GM23338 (cell line): Measurements from ENCODE around the gene ZC3H13. TPM values are rescaled to one million over a fixed set of nuclear protein-coding genes. Genes with fewer than 3 reads are reported as not detected.

Experiments used
- ATAC-seq: fragments of 200-7000 bp; cut with Tn5 transposase; 3 replicates; pipeline ENCODE4 v1.9.1; 2020
- DNase-seq: peaks from one replicate; pipeline ENCODE4 v3.0.0-alpha.2; 2015; ENCODE audit warnings: low spot score
- H2AFZ ChIP-seq: fragments of 200-600 bp; sonication (generic); 2 replicates; pipeline ENCODE4 v1.8.0; 2016; ENCODE audit warnings: antibody characterized with exemption, mild to moderate bottlenecking, moderate library complexity
- H3F3A ChIP-seq: fragments of 200-600 bp; sonication (generic); replicated peaks from 2 replicates; pipeline ENCODE4 v1.8.0; 2017; ENCODE audit warnings: antibody characterized with exemption, mixed run types, low read depth
- H3K27ac ChIP-seq: fragments of 200-600 bp; sonication (generic); 2 replicates; pipeline ENCODE4 v1.6.1; 2016; ENCODE audit warnings: low read depth
- H3K27me3 ChIP-seq: fragments of 200-600 bp; sonication (generic); 2 replicates; pipeline ENCODE4 v1.8.0; 2016; ENCODE audit warnings: mild to moderate bottlenecking, mixed run types, moderate library complexity; ENCODE audit not compliant: insufficient read depth
- H3K36me3 ChIP-seq: fragments of 200-600 bp; sonication (generic); 2 replicates; pipeline ENCODE4 v1.8.0; 2016; ENCODE audit warnings: mild to moderate bottlenecking; ENCODE audit not compliant: insufficient read depth
- H3K4me1 ChIP-seq: fragments of 200-600 bp; sonication (generic); 2 replicates; pipeline ENCODE4 v1.8.0; 2016; ENCODE audit warnings: mild to moderate bottlenecking, moderate library complexity; ENCODE audit not compliant: insufficient read depth
- H3K4me2 ChIP-seq: fragments of 200-600 bp; sonication (generic); 2 replicates; pipeline ENCODE4 v1.7.1; 2017; ENCODE audit warnings: mixed run types
- H3K4me3 ChIP-seq: fragments of 200-600 bp; sonication (generic); 2 replicates; pipeline ENCODE4 v1.6.1; 2016; ENCODE audit warnings: mixed run types
- H3K79me2 ChIP-seq: fragments of 200-600 bp; sonication (generic); replicated peaks from 2 replicates; pipeline ENCODE4 v1.8.0; 2017; ENCODE audit warnings: mild to moderate bottlenecking; ENCODE audit not compliant: insufficient read depth
- H3K9me2 ChIP-seq: fragments of 200-600 bp; sonication (generic); 2 replicates; pipeline ENCODE4 v1.8.0; 2017; ENCODE audit not compliant: insufficient read depth
- H4K20me1 ChIP-seq: fragments of 200-600 bp; sonication (generic); replicated peaks from 2 replicates; pipeline ENCODE4 v1.8.0; 2017; ENCODE audit warnings: mild to moderate bottlenecking; ENCODE audit not compliant: insufficient read depth
- H3K27ac Mint-ChIP-seq: 2 replicates; pipeline ENCODE4 v1.8.0; 2020; ENCODE audit warnings: inconsistent platforms, mild to moderate bottlenecking, moderate library complexity, mixed read lengths
- H3K27me3 Mint-ChIP-seq: 3 replicates; pipeline ENCODE4 v1.8.0; 2022; ENCODE audit warnings: low read depth, mild to moderate bottlenecking, moderate library complexity, mixed read lengths, inconsistent platforms; ENCODE audit not compliant: insufficient read depth, poor library complexity
- H3K36me3 Mint-ChIP-seq: 3 replicates; pipeline ENCODE4 v1.8.0; 2021; ENCODE audit warnings: low read depth, mild to moderate bottlenecking, inconsistent platforms, moderate library complexity, mixed read lengths
- H3K4me1 Mint-ChIP-seq: 3 replicates; pipeline ENCODE4 v1.8.0; 2020; ENCODE audit warnings: mild to moderate bottlenecking, inconsistent platforms, mixed read lengths
- H3K4me3 Mint-ChIP-seq: 3 replicates; pipeline ENCODE4 v1.8.0; 2021; ENCODE audit warnings: moderate library complexity, mild to moderate bottlenecking, inconsistent platforms, mixed read lengths
- H3K9me3 Mint-ChIP-seq: 3 replicates; pipeline ENCODE4 v1.8.0; 2020; ENCODE audit warnings: moderate library complexity, mild to moderate bottlenecking, inconsistent platforms, mixed read lengths
- CREB1 ChIP-seq: fragments of 250-450 bp; sonication (Bioruptor Pico); IDR thresholded peaks from 2 replicates; pipeline ENCODE4 v1.5.0; 2020; ENCODE audit warnings: low read depth, mild to moderate bottlenecking, moderate library complexity
- CTCF ChIP-seq, 2 experiments: fragments of 200-600 bp in 1 of 2; sonication (generic) in 1 of 2; conservative IDR thresholded peaks; 2 replicates each; pipeline versions ENCODE4 v1.5.1 to v1.6.1; 2016 to 2017; ENCODE audit warnings: antibody characterized with exemption in 2 of 2, low read depth in 2 of 2, mild to moderate bottlenecking in 2 of 2, moderate library complexity in 1 of 2
- ETS1 ChIP-seq: IDR thresholded peaks from 2 replicates; pipeline ENCODE4 v1.6.1; 2016; ENCODE audit warnings: antibody characterized with exemption
- EZH2 ChIP-seq: fragments of 200-600 bp; sonication (generic); IDR thresholded peaks from one replicate; pipeline ENCODE4 v1.8.0; 2017; ENCODE audit warnings: antibody characterized with exemption, mild to moderate bottlenecking, low read depth; ENCODE audit not compliant: unreplicated experiment
- EZH2phosphoT487 ChIP-seq: fragments of 200-600 bp; sonication (generic); IDR thresholded peaks from one replicate; pipeline ENCODE4 v1.8.1; 2018; ENCODE audit warnings: antibody characterized with exemption; ENCODE audit not compliant: unreplicated experiment
- NANOG ChIP-seq: IDR thresholded peaks from 2 replicates; pipeline ENCODE4 v1.6.1; 2016; ENCODE audit warnings: antibody characterized with exemption, borderline replicate concordance
- STAT1 ChIP-seq: IDR thresholded peaks from one replicate; pipeline ENCODE4 v1.6.1; 2016; ENCODE audit warnings: antibody characterized with exemption; ENCODE audit not compliant: unreplicated experiment
- ZNF114 ChIP-seq: fragments of 250-450 bp; sonication (Bioruptor Pico); IDR thresholded peaks from 2 replicates; pipeline ENCODE4 v1.5.0; 2020; ENCODE audit warnings: mild to moderate bottlenecking, moderate library complexity
- ZNF331 ChIP-seq: fragments of 250-450 bp; sonication (Bioruptor Pico); IDR thresholded peaks from 2 replicates; pipeline ENCODE4 v1.5.0; 2020; ENCODE audit warnings: low read depth, mild to moderate bottlenecking, moderate library complexity
- polyA plus RNA-seq: library from polyadenylated mRNA; unstranded; fragments of >200 nt; fragmentation: Nextera tagmentation; extraction: Ambion mirVana; gene quantifications from 2 replicates; pipeline ENCODE4 v1.2.1, GENCODE V29; 2016
- total RNA-seq: library from RNA; depleted of rRNA; stranded (reverse); fragments of >200 nt; shearing (Covaris generic); gene quantifications from 2 replicates; pipeline ENCODE4 v1.2.3, GENCODE V29; 2014
- TF ChIP-seq, protein P1 (sequence below): fragments of 250-450 bp; sonication (Bioruptor Pico); IDR thresholded peaks from 2 replicates; pipeline ENCODE4 v1.5.0; 2020; ENCODE audit warnings: mild to moderate bottlenecking, moderate library complexity
- TF ChIP-seq, protein P2 (sequence below): IDR thresholded peaks from one replicate; pipeline ENCODE4 v1.6.1; 2018; ENCODE audit warnings: antibody characterized with exemption; ENCODE audit not compliant: unreplicated experiment

ZC3H13 gene
- total and polyA plus RNA-seq, 2 experiments from 2014 or later: 39.6 to 125 TPM

- Histone ChIP-seq H3K4me1 (no peaks in the 10 kb centered on the region), H2AFZ (no peak overlapping the region), H3K4me2 (no peak overlapping the region), H3K27ac (no peak overlapping the region), H3K4me3 (no peak overlapping the region), H3K36me3 (peaks cover 11% of the 10 kb centered on the region; the same call in 1 of the 2 replicates), H3K27me3 (no peaks in the 10 kb centered on the region), H3K9me2 (no peaks in the 10 kb centered on the region), H3K79me2 (no peaks in the 10 kb centered on the region), H3F3A (no peaks in the 10 kb centered on the region), H4K20me1 (peaks cover 5% of the 10 kb centered on the region; the same call in 1 of the 2 replicates)
- DNase-seq (no peak), ATAC-seq (no peak)
- Mint-ChIP-seq H3K36me3 (peaks cover 11% of the 10 kb centered on the region; the same call in 2 of the 3 replicates), H3K27me3 (no peaks in the 10 kb centered on the region), H3K27ac (no peak overlapping the region), H3K4me1 (no peaks in the 10 kb centered on the region), H3K9me3 (no peaks in the 10 kb centered on the region), H3K4me3 (no peak overlapping the region)
- TF ChIP-seq EZH2phosphoT487: no peak
- no peak for TF ChIP-seq EZH2
- TF ChIP-seq ZNF114 (CRISPR knock-in tag): no peak
- TF ChIP-seq CTCF (conservative IDR thresholded peaks at IDR 0.05; ENCODE audit: low read depth in 2 of 2): no peak
- TF ChIP-seq, protein P1, sequence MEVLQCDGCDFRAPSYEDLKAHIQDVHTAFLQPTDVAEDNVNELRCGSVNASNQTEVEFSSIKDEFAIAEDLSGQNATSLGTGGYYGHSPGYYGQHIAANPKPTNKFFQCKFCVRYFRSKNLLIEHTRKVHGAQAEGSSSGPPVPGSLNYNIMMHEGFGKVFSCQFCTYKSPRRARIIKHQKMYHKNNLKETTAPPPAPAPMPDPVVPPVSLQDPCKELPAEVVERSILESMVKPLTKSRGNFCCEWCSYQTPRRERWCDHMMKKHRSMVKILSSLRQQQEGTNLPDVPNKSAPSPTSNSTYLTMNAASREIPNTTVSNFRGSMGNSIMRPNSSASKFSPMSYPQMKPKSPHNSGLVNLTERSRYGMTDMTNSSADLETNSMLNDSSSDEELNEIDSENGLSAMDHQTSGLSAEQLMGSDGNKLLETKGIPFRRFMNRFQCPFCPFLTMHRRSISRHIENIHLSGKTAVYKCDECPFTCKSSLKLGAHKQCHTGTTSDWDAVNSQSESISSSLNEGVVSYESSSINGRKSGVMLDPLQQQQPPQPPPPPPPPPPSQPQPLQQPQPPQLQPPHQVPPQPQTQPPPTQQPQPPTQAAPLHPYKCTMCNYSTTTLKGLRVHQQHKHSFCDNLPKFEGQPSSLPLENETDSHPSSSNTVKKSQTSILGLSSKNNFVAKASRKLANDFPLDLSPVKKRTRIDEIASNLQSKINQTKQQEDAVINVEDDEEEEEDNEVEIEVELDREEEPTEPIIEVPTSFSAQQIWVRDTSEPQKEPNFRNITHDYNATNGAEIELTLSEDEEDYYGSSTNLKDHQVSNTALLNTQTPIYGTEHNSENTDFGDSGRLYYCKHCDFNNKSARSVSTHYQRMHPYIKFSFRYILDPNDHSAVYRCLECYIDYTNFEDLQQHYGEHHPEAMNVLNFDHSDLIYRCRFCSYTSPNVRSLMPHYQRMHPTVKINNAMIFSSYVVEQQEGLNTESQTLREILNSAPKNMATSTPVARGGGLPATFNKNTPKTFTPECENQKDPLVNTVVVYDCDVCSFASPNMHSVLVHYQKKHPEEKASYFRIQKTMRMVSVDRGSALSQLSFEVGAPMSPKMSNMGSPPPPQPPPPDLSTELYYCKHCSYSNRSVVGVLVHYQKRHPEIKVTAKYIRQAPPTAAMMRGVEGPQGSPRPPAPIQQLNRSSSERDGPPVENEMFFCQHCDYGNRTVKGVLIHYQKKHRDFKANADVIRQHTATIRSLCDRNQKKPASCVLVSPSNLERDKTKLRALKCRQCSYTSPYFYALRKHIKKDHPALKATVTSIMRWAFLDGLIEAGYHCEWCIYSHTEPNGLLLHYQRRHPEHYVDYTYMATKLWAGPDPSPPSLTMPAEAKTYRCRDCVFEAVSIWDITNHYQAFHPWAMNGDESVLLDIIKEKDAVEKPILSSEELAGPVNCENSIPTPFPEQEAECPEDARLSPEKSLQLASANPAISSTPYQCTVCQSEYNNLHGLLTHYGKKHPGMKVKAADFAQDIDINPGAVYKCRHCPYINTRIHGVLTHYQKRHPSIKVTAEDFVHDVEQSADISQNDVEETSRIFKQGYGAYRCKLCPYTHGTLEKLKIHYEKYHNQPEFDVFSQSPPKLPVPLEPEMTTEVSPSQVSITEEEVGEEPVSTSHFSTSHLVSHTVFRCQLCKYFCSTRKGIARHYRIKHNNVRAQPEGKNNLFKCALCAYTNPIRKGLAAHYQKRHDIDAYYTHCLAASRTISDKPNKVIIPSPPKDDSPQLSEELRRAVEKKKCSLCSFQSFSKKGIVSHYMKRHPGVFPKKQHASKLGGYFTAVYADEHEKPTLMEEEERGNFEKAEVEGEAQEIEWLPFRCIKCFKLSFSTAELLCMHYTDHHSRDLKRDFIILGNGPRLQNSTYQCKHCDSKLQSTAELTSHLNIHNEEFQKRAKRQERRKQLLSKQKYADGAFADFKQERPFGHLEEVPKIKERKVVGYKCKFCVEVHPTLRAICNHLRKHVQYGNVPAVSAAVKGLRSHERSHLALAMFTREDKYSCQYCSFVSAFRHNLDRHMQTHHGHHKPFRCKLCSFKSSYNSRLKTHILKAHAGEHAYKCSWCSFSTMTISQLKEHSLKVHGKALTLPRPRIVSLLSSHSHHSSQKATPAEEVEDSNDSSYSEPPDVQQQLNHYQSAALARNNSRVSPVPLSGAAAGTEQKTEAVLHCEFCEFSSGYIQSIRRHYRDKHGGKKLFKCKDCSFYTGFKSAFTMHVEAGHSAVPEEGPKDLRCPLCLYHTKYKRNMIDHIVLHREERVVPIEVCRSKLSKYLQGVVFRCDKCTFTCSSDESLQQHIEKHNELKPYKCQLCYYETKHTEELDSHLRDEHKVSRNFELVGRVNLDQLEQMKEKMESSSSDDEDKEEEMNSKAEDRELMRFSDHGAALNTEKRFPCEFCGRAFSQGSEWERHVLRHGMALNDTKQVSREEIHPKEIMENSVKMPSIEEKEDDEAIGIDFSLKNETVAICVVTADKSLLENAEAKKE (CRISPR knock-in tag): no peak
- TF ChIP-seq STAT1: no peak
- no peak for TF ChIP-seq CREB1 (CRISPR knock-in tag)
- TF ChIP-seq ZNF331: no peak
- TF ChIP-seq NANOG: no peak
- TF ChIP-seq, protein P2, sequence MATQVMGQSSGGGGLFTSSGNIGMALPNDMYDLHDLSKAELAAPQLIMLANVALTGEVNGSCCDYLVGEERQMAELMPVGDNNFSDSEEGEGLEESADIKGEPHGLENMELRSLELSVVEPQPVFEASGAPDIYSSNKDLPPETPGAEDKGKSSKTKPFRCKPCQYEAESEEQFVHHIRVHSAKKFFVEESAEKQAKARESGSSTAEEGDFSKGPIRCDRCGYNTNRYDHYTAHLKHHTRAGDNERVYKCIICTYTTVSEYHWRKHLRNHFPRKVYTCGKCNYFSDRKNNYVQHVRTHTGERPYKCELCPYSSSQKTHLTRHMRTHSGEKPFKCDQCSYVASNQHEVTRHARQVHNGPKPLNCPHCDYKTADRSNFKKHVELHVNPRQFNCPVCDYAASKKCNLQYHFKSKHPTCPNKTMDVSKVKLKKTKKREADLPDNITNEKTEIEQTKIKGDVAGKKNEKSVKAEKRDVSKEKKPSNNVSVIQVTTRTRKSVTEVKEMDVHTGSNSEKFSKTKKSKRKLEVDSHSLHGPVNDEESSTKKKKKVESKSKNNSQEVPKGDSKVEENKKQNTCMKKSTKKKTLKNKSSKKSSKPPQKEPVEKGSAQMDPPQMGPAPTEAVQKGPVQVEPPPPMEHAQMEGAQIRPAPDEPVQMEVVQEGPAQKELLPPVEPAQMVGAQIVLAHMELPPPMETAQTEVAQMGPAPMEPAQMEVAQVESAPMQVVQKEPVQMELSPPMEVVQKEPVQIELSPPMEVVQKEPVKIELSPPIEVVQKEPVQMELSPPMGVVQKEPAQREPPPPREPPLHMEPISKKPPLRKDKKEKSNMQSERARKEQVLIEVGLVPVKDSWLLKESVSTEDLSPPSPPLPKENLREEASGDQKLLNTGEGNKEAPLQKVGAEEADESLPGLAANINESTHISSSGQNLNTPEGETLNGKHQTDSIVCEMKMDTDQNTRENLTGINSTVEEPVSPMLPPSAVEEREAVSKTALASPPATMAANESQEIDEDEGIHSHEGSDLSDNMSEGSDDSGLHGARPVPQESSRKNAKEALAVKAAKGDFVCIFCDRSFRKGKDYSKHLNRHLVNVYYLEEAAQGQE: no peak
- TF ChIP-seq ETS1: no peak
Observed at GRCh38 chr13:46016216-46016615, 36.3 kb downstream of the ZC3H13 start.
